Kidney glomerular epithelial cell (primary cell): ENCODE measurements around the gene DSC3.
A peak's percentile ranks its signal among the peaks of the same experiment; 100 is the strongest.

ENCODE experiments used
- DNase-seq: peaks from one replicate; lab custom pipeline; 2025; lab: John Stamatoyannopoulos, UW

Gene DSC3

GRCh38 chr18:30971338-30971956, 71.1 kb downstream of the DSC3 start:
- DNase-seq = peak; percentile 38

DNA sequence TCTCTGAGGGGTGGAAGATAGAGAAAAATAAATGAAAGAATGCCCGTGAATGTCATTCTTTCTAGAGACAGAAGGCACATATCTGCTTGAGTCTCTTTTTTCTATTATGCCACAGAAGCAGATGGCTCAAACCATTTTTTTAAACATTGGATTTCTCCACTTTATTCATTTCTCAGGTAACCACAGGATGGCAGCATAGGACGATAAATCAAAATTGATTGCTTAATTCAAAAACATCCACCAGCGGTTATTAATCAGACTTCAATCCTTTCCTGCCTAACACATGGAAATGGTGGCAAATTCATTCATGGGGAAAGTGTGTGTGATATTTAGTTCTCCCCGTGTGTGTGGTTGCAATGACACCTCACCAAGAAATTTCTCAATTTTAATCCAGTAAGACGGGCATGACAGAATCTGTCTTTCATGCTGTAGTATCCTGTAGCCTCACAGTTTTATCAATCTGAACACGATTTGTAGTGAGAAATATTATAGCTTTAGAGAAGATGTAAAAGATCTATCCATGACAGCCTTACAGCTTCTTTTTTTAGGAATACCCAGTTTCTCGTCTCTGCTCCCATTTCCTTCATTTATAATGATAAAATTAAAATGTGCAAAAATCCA, 72.2 kb downstream of the DSC3 start:
- DNase-seq = peak; percentile 47

- no peak for DNase-seq
These were observed 72.8 kb downstream of the DSC3 start for GRCh38 chr18:30969670-30970170.

DNA sequence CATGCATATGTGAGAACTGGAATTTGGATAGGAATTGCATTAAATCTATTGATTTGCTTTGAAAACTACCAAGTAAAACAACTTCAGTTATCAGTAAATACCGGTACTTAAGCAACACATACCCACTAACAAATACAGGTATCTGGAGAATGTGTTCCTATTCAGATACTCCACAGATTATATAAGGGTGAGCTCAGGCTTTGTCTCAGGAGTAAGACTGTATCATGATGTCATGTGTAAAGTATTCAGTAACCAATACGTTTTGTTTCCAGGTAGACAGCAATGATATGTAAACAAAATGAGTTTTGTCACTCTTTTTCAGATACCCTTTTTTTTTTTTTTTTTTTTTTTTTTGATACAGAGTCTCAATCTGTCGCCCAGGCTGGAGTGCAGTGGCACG, 74.8 kb downstream of the DSC3 start:
- DNase-seq = peak; percentile 12

GRCh38 chr18:30965237-30965636, 77.3 kb downstream of the DSC3 start:
- DNase-seq = no peak

DNA sequence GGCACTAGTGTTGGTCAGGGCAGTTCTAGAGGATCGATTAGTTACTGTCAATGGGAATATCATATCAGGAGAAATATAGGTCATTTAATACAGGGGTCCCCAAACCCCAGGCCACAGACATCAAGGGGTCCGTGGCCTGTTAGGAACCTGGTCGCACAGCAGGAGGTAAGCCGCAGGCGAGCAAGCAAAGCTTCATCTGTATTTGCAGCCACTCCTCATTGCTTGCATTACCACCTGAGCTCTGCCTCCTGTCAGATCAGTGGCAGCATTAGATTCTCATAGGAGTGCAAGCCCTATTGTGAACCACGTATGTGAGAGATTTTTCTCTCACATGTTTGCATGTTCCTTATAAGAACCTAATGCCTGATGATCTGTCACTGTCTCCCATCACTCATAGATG, 81.9 kb downstream of the DSC3 start:
- no peak for DNase-seq

- DNase-seq = peak; percentile 5
These were observed 85.5 kb downstream of the DSC3 start for GRCh38 chr18:30957066-30957465.

DNA sequence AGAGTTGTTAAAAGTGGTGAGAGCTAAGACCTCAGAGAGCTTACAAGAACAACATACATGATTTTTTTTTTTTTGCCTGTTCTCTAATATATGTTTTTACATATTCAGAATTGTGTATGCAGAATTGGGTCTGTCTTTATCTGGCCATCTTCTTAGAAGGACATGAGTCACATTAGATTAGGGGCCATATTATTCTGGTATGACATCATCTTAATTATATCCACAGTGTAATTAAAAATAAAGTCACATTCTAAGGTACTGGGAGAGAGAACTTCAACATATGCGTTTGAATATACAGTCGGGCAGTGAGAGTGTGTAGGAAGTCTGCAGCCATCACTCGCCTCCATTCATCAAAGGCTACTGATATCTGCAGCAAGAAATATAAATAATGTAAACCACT, 88.3 kb downstream of the DSC3 start:
- DNase-seq = no peak

- DNase-seq = no peak
These were observed 96.8 kb downstream of the DSC3 start for GRCh38 chr18:30945761-30946160.

- DNase-seq = no peak
These were observed 97.6 kb downstream of the DSC3 start for GRCh38 chr18:30944773-30945417.

DNA sequence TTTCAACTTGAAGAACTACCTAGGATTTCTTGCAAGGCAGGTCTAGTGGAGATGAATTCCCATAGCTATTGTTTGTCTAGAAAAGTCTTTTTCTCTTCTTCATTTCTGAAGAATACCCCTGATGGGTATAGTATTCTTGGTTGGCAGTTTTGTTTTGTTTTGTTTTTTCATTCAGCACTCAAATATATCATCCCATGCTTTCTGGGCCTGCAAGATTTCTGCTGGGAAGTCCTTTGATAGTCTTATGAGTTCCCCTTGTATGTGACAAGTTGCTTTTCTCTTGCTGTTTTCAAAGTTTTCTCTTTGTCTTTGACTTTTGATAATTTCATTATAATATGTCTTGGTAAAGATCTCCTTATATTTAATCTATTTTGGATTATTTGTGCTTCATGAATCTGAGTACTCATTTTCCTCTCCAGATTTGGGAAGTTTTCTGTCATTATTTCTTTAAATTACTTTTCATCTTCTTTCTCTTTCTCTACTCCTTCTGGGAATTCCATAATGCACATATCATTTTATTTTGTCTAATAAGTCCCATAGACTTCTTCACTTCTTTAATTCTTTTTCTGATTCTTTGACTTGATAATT, 101.5 kb downstream of the DSC3 start:
- DNase-seq = no peak
